Measurements from ENCODE around the gene ZNF99.
"Not testable (repeated sequence)": the region's sequence is repeated elsewhere in the genome, so short reads cannot be mapped to it uniquely, and the experiment has no call there.

Gene ZNF99

DNA sequence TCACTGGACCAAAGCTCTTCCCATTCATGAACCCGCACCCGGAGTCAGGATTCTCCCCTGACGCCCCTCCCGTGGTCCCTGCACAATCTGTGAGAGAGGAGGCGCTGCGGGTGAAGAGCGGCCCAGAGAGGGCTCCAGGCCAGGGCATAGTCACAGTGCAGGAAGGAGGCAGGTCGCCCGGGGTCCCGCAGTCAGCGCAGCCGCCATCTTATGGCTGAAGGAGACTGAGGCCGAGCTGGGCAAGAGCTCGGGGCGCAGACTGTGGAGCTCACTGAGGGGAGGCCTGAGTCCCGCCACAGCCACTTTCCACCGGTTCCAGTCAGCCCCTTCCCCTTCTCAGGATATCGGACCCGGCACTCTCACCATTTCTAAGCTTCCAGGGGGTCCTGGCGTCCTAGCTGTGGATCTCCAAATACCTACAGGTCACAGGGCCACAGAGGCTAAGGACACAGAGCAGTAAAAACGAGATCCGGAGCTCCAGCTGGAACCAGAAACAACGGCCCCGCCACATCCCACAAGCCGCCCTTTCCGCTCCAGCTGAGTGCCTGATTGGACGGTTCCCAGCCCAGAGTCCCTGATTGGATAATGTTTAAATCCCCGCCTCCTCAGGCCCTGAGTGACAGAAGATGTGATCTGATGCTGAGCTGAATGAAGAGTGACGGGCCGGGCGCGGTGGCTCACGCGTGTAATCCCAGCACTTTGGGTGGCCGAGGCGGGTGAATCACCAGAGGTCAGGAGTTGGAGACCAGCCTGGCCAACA, at the start of gene ZNF99:
ZNF99 (minus strand) TSS at position 501 of the 760 bp plus-strand sequence; CDS start at position 366, 135 bp downstream.
- DNase-seq, result peak; percentile 12 to 26

DNA sequence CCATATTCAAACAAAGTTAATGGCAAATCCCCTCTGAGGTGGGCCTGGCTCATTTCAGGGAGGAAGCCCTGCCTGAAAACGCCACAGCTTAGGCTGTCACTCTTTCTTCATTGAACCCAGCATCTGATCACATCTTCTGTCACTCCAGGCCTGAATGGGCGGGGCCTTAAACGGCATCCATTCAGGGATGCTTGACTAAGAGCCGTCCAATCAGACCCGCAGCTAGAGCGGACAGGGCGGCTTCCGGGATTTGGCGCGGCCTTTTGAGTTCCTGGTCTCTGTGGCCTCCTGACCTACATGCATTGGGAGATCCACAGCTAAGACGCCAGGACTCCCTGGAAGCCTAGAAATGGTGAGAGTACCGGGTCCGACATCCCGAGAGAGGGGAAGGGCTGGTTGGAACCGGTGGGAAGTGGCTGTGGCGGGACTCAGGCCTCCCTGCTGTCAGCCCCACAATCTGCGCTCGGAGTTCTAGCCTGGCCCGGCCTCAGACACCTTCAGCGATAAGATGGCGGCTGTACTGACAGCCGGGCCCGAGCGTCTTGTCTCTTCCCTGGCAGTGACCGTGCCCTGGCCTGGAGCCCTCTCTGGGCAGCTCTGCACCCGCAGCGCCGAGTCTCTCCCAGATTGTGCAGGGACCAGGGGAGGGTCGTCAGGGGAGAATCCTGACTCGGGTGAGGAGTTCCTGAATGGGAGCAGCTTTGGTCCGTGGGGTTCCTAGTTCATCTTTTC, 48.2 kb upstream of the ZNF99 start, which contains the start of gene ZNF723:
ZNF723 (plus strand) TSS at position 261 of the 732 bp plus-strand sequence; CDS start at position 350, 89 bp downstream.
- no peak for DNase-seq

DNA sequence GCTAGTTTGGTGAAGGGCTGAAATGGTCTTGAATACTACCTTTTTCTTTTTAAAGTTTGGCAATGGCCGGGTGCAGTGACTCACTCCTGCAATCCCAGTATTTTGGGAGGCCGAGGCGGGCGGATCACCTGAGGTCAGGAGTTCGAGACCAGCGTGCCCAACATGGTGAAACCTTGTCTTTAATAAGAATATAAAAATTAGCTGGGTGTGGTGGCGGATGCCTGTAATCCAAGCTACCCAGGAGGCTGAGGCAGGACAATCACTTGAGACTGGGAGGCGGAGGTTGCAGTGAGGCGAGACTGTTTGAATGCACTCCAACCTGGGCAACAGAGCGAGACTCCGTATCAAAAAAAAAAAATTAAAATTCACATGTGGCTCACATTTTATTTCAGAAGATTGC, 47.3 kb upstream of the ZNF99 start:
- DNase-seq, result no peak

GRCh38 chr19:22814124-22814523, 30.2 kb upstream of the ZNF99 start:
- DNase-seq, result no peak

- no peak for DNase-seq
These were observed 23.3 kb upstream of the ZNF99 start for GRCh38 chr19:22807061-22807835.

DNA sequence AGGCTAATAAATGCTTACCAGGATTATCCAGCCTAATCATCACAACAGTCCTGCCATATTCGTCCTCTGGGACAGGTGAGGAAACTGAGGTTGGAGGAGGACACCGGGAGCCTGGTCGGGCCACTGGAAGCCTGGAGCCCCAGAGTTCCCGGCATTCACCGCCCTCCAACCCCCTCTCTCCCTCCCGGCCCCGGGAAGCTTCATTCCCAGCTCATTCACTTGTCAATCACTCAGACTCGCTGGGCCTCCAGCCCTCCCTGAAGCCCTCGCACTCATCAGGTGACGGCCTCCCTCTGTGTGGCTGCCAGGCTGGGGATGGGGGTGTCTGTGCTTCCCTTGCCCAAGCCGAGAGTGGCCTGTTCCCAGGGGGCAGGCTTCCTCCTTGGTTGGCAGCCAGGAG, 22.5 kb upstream of the ZNF99 start:
- no peak for DNase-seq

DNA sequence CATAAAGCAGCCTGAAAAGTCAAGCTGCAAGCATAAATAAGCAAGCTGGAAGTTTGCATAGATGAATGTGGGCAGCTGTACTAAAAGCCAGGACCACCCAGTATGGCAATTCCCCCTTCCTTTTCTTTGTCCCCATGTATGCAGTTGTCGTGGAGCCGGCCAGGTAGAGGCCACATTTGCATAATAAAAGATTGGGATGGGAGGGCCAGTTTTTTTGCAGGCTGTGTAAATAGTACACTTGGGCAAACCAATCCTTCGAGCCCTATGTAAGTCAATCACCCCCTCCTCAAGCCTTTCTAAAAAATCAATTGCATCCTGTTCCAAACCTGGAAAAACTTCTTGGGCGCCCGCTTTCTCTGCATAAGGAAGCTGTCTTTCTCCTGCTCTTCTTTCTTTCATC, 13.1 kb upstream of the ZNF99 start:
- no peak for DNase-seq

DNA sequence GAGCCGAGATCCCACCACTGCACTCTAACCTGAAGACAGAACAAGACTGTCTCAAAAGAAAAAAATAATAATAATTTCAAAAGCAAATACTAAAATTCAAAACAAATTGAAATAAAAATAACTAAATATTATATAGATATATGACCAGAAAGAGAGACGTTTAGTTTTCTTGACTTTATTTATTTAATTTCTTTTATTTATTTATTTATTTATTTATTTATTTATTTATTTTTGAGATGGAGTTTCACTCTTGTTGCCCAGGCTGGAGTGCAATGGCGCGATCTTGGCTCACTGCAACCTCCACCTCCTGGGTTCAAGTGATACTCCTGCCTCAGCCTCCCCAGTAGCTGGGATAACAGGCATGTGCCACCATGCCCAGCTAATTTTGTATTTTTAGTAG, 8.9 kb upstream of the ZNF99 start:
- not testable (repeated sequence) for DNase-seq

- no peak for DNase-seq
These were observed 47.9 kb downstream of the ZNF99 start for GRCh38 chr19:22735911-22736645.

GRCh38 chr19:22733691-22734090, 50.3 kb downstream of the ZNF99 start:
- DNase-seq, result no peak

DNA sequence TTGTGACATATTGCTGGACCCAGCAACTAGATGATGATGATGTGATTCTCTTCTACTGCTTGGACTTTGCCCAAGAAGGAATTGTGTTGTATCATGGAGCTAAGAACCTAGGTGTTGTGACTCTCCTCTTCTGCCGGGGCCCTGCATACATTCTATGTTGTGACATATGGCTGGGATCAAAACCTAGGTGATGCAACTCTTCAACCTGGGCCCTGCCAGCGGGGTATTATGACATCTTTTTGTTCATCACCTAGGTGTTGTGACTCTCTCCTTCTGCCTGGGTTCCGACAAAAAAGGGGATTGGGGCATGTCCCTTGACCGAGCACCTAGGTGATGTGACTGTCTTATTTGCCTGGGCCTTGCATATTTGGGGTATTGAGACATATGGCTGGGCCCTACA, 55.7 kb downstream of the ZNF99 start:
- not testable (repeated sequence) for DNase-seq

- DNase-seq, result not testable (repeated sequence)
These were observed 62.4 kb downstream of the ZNF99 start for GRCh38 chr19:22721533-22721932.

DNA sequence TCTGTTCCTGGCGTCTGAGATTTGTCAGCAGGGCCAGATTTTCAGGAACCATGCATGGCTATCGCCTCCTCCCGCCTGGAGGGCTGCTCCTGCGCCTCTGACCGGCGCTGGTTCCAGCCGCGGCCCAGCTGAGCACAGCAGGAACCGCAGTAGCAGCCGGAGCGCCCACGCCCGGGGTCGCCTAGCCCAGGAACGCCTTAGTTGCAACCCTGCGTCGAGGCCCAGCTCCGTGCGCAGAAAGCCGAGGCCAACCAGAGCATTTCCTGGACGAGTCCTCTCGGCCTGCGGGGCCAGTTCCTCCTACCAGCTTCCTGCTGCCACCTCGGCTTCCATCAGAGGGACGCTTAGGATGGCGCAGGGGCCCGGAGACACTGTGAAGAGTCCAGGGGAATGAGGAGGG, 75.0 kb downstream of the ZNF99 start:
- no peak for DNase-seq

GRCh38 chr19:22703096-22703495, 80.9 kb downstream of the ZNF99 start:
- not testable (repeated sequence) for DNase-seq

GRCh38 chr19:22702661-22703060, 81.3 kb downstream of the ZNF99 start:
- DNase-seq, result not testable (repeated sequence)
